Measurements from ENCODE around the gene IGSF8.

Gene IGSF8

DNA sequence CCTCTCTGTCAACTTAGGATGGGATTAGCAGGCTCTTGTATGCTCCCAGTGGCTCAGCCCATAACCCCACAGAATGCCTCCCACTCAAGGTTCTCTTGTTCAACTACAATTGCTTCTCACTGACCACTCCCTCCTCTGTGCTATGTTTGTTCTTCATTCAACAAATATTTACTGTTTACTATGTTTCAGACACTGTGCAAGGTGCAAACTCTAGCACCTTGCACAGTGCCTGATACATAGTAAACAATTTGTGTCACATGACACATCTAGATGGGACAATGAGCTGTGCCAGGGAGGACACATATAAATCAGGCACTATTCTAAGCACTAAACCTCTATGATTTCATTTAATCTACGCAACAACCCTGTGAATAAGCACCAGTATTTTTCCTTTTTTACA, 32.5 kb upstream of the IGSF8 start:
- TF ChIP-seq, protein P1, sequence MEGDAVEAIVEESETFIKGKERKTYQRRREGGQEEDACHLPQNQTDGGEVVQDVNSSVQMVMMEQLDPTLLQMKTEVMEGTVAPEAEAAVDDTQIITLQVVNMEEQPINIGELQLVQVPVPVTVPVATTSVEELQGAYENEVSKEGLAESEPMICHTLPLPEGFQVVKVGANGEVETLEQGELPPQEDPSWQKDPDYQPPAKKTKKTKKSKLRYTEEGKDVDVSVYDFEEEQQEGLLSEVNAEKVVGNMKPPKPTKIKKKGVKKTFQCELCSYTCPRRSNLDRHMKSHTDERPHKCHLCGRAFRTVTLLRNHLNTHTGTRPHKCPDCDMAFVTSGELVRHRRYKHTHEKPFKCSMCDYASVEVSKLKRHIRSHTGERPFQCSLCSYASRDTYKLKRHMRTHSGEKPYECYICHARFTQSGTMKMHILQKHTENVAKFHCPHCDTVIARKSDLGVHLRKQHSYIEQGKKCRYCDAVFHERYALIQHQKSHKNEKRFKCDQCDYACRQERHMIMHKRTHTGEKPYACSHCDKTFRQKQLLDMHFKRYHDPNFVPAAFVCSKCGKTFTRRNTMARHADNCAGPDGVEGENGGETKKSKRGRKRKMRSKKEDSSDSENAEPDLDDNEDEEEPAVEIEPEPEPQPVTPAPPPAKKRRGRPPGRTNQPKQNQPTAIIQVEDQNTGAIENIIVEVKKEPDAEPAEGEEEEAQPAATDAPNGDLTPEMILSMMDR (conservative IDR thresholded peaks at IDR 0.05): no peak
- TF ChIP-seq ZFX (IDR thresholded peaks at IDR 0.05): no peak
- H3K27ac ChIP-seq: peak overlapping the region; percentile 79

DNA sequence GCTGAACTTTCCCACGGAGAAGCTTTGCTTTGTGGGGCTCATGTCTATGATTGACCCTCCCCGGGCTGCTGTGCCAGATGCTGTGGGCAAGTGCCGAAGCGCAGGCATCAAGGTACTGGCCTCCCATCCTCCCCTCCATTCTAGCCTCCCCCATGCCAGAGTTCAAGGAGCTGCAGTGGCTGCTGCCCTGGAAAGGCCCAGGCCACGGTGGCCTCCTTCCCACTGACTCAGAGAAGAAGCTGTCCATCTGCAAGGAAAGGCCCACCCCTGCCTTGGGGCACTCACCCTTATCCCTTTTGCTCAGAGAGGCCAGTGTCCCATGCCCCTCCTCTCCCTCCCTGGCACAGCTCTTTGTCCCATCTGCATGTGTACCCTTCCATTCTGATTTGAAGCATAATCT, 32.1 kb upstream of the IGSF8 start:
- peak overlapping the region; percentile 79 for H3K27ac ChIP-seq
- TF ChIP-seq ZFX (IDR thresholded peaks at IDR 0.05): no peak
- TF ChIP-seq, protein P1 (conservative IDR thresholded peaks at IDR 0.05): no peak

- H3K27ac ChIP-seq: peak overlapping the region; percentile 79; the same call in 1 of the 2 replicates
- TF ChIP-seq, protein P1 (conservative IDR thresholded peaks at IDR 0.05): no peak
- TF ChIP-seq ZFX (IDR thresholded peaks at IDR 0.05): no peak
Measured at GRCh38 chr1:160129966-160130365, 31.5 kb upstream of the IGSF8 start.

- no peak overlapping the region for H3K27ac ChIP-seq
- TF ChIP-seq, protein P1 (conservative IDR thresholded peaks at IDR 0.05): no peak
- no peak for TF ChIP-seq ZFX (IDR thresholded peaks at IDR 0.05)
Measured at GRCh38 chr1:160129558-160129957, 31.1 kb upstream of the IGSF8 start.

GRCh38 chr1:160129046-160129445, 30.6 kb upstream of the IGSF8 start:
- no peak for TF ChIP-seq ZFX (IDR thresholded peaks at IDR 0.05)
- TF ChIP-seq, protein P1 (conservative IDR thresholded peaks at IDR 0.05): no peak
- H3K27ac ChIP-seq: no peak overlapping the region

DNA sequence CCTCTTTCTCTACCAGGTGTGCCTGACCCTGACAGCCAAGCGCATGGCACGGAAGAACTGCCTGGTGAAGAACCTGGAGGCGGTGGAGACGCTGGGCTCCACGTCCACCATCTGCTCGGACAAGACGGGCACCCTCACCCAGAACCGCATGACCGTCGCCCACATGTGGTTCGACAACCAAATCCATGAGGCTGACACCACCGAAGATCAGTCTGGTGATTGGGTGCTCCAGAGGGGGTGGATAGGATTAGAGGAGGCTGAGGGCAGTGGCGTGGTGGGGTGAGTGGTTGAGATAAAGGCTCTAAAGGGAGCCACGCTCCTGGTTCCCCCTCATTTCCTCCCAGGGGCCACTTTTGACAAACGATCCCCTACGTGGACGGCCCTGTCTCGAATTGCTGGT, 30.2 kb upstream of the IGSF8 start:
- H3K27ac ChIP-seq: no peak overlapping the region; the same call in 1 of the 2 replicates
- TF ChIP-seq, protein P1 (conservative IDR thresholded peaks at IDR 0.05): no peak
- no peak for TF ChIP-seq ZFX (IDR thresholded peaks at IDR 0.05)

DNA sequence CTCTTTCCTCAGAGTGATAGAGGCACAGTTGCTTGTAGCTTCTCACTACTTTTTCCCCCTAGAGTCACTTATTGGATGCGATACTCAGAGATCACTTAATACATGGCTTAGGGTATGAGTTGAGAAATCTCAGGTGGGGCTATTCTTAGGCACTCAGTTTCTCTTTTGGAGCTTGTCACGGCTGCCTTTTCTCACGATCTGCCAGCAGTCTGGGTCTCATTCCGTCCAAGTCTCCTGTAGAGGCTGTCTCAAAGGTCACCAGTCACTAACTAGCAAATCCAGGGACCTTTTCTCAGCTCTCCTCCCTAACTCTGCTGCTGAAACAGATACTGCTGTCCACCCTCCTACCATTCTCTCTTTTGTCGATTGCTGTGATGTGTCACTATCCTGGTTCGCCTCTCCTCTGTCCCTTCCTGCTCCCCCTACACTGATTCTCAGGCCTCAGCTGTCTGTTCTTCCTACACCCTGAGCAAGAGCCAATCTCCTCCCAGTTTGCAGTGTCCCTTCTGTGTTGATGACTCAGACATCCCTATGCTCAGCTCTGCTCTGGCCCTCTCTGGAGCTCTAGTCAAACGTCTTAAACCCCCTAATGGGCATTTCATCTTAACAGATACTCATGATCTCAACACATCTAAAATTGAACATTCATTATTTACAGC, 29.6 kb upstream of the IGSF8 start:
- no peak overlapping the region; the same call in 1 of the 2 replicates for H3K27ac ChIP-seq
- TF ChIP-seq ZFX (IDR thresholded peaks at IDR 0.05): no peak
- TF ChIP-seq, protein P1 (conservative IDR thresholded peaks at IDR 0.05): no peak

Measured in C4-2B (cell line).